ENCODE measurements around the gene DPP6.
"Not testable (repeated sequence)": the region's sequence is repeated elsewhere in the genome, so short reads cannot be mapped to it uniquely, and the experiment has no call there.

DNA sequence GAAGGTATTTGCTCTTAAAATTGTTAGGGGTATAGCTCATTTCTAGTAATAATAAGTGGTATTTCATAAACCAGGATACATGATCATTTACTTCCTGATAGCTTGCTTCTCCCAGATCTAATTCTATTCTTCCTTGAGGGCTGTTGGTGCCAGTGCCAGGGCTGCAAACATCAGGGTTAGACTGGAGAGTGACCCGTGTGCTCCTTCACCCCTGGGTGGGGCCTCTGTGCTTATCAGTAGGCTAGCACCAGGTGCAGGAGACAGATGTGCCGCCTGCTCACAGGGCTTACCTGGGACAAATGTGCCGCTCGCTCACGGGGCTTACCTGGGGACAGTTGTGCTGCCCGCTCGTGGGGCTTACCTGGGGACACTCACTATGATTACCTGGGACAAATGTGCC lies 71.2 kb downstream of the DPP6 start:
- TF ChIP-seq, protein P1, sequence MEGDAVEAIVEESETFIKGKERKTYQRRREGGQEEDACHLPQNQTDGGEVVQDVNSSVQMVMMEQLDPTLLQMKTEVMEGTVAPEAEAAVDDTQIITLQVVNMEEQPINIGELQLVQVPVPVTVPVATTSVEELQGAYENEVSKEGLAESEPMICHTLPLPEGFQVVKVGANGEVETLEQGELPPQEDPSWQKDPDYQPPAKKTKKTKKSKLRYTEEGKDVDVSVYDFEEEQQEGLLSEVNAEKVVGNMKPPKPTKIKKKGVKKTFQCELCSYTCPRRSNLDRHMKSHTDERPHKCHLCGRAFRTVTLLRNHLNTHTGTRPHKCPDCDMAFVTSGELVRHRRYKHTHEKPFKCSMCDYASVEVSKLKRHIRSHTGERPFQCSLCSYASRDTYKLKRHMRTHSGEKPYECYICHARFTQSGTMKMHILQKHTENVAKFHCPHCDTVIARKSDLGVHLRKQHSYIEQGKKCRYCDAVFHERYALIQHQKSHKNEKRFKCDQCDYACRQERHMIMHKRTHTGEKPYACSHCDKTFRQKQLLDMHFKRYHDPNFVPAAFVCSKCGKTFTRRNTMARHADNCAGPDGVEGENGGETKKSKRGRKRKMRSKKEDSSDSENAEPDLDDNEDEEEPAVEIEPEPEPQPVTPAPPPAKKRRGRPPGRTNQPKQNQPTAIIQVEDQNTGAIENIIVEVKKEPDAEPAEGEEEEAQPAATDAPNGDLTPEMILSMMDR (IDR thresholded peaks at IDR 0.05) = not testable (repeated sequence)
- TF ChIP-seq POLR2A (IDR thresholded peaks at IDR 0.05) = not testable (repeated sequence)
